ENCODE data around the gene RPAIN. TPM values are rescaled to one million over a fixed set of nuclear protein-coding genes. Genes with fewer than 3 reads are reported as not detected.

RPAIN gene
- total and polyA plus RNA-seq, 2 experiments from 2014 or later, result 15.7 to 21.4 TPM

DNA sequence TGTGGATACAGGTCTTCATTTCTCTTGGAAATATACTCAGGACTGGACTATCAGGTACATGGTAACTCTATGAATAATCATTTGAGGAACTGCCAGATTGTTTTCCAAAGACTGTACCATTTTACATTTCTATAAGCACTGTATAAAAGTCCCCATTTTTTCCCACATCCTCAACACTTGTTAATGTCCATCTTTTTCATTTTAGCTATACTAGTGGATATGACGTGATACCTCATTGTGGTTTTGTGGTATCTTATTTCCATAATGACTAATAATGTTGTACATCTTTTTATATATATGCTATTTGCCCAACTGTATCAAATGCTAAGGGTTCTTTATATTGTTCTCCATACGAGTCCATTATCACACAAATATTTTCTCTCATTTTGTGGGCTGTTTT, 23.4 kb upstream of the RPAIN start:
- TF ChIP-seq EZH2 (IDR thresholded peaks at IDR 0.05; ENCODE audit: insufficient read depth, poor library complexity, severe bottlenecking), result no peak
- no peak for TF ChIP-seq EZH2phosphoT487 (IDR thresholded peaks at IDR 0.05; ENCODE audit: insufficient read depth, low read depth)

GRCh38 chr17:5399767-5400166, 20.2 kb upstream of the RPAIN start:
- Histone ChIP-seq H3K4me2 (ENCODE audit: unreplicated experiment) (no peak overlapping the region), H3K79me2 (ENCODE audit: insufficient read depth) (no peaks in the 10 kb centered on the region), H3K9me2 (ENCODE audit: insufficient read depth) (no peaks in the 10 kb centered on the region), H3K27me3 (replicated peaks; ENCODE audit: insufficient read depth) (no peaks in the 10 kb centered on the region), H3F3A (ENCODE audit: insufficient read depth) (no peaks in the 10 kb centered on the region), H3K36me3 (ENCODE audit: low read depth) (peaks cover 48% of the 10 kb centered on the region), H3K4me3 (no peak overlapping the region), H2AFZ (no peak overlapping the region), H3K4me1 (ENCODE audit: insufficient read depth) (no peaks in the 10 kb centered on the region), H3K9me3 (ENCODE audit: low read depth) (no peaks in the 10 kb centered on the region), H3K27ac (no peak overlapping the region), H4K20me1 (ENCODE audit: insufficient read depth) (no peaks in the 10 kb centered on the region), H3K9ac (no peak overlapping the region)
- 90 to 93% methylated on average over 6 of the region's 6 CpGs for WGBS, 2 experiments (ENCODE audit: low coverage in 1 of 2, low lambda C conversion rate in 2 of 2, missing lambda C conversion rate in 2 of 2)
- TF ChIP-seq EZH2phosphoT487 (IDR thresholded peaks at IDR 0.05; ENCODE audit: insufficient read depth, low read depth) (no peak), EZH2 (IDR thresholded peaks at IDR 0.05; ENCODE audit: insufficient read depth, poor library complexity, severe bottlenecking) (no peak)
- DNase-seq, result no peak
- in situ Hi-C loops (cut with MboI), result no loop called here

More for the DNA sequence above, 23.4 kb upstream of the RPAIN start:
- Histone ChIP-seq H3K27ac (no peak overlapping the region), H3K9me2 (ENCODE audit: insufficient read depth) (no peaks in the 10 kb centered on the region), H3K9ac (no peak overlapping the region), H3F3A (ENCODE audit: insufficient read depth) (no peaks in the 10 kb centered on the region), H3K4me2 (ENCODE audit: unreplicated experiment) (no peak overlapping the region), H3K36me3 (ENCODE audit: low read depth) (peaks cover 51% of the 10 kb centered on the region), H2AFZ (no peak overlapping the region), H3K4me1 (ENCODE audit: insufficient read depth) (no peaks in the 10 kb centered on the region), H3K4me3 (no peak overlapping the region), H3K27me3 (replicated peaks; ENCODE audit: insufficient read depth) (no peaks in the 10 kb centered on the region), H4K20me1 (ENCODE audit: insufficient read depth) (no peaks in the 10 kb centered on the region), H3K9me3 (ENCODE audit: low read depth) (no peaks in the 10 kb centered on the region), H3K79me2 (ENCODE audit: insufficient read depth) (no peaks in the 10 kb centered on the region)
- in situ Hi-C loops (cut with MboI), result no loop called here
- no peak for DNase-seq
- WGBS, 2 experiments (ENCODE audit: low coverage in 1 of 2, low lambda C conversion rate in 2 of 2, missing lambda C conversion rate in 2 of 2), result 95 to 97% methylated on average over 2 of the region's 2 CpGs

- H3K27me3 ChIP-seq (replicated peaks; ENCODE audit: insufficient read depth), result no peaks in the 10 kb centered on the region
- no peak overlapping the region for H2AFZ ChIP-seq
- H3K4me2 ChIP-seq (ENCODE audit: unreplicated experiment), result no peak overlapping the region
- H3K36me3 ChIP-seq (ENCODE audit: low read depth), result peaks cover 59% of the 10 kb centered on the region
- peaks cover 20% of the 10 kb centered on the region for H3K79me2 ChIP-seq (ENCODE audit: insufficient read depth)
- in situ Hi-C loops (cut with MboI), result no loop called here
- no peaks in the 10 kb centered on the region for H3K4me1 ChIP-seq (ENCODE audit: insufficient read depth)
- no peak for DNase-seq
- H3F3A ChIP-seq (ENCODE audit: insufficient read depth), result no peaks in the 10 kb centered on the region
- no peaks in the 10 kb centered on the region for H3K9me2 ChIP-seq (ENCODE audit: insufficient read depth)
- no peak overlapping the region for H3K9ac ChIP-seq
- H3K9me3 ChIP-seq (ENCODE audit: low read depth), result no peaks in the 10 kb centered on the region
- WGBS, 2 experiments (ENCODE audit: low coverage in 1 of 2, low lambda C conversion rate in 2 of 2, missing lambda C conversion rate in 2 of 2), result 97 to 99% methylated on average over 4 of the region's 4 CpGs
- no peaks in the 10 kb centered on the region for H4K20me1 ChIP-seq (ENCODE audit: insufficient read depth)
- TF ChIP-seq EZH2 (IDR thresholded peaks at IDR 0.05; ENCODE audit: insufficient read depth, poor library complexity, severe bottlenecking) (no peak), EZH2phosphoT487 (IDR thresholded peaks at IDR 0.05; ENCODE audit: insufficient read depth, low read depth) (no peak)
- no peak overlapping the region for H3K4me3 ChIP-seq
- no peak overlapping the region for H3K27ac ChIP-seq
Observed at GRCh38 chr17:5405400-5405799, 14.6 kb upstream of the RPAIN start.

GRCh38 chr17:5408186-5408585, 11.8 kb upstream of the RPAIN start:
- Histone ChIP-seq H2AFZ (no peak overlapping the region), H3F3A (ENCODE audit: insufficient read depth) (peaks cover 5% of the 10 kb centered on the region), H3K9ac (no peak overlapping the region), H3K79me2 (ENCODE audit: insufficient read depth) (peaks cover 47% of the 10 kb centered on the region), H3K9me3 (ENCODE audit: low read depth) (no peaks in the 10 kb centered on the region), H3K4me2 (ENCODE audit: unreplicated experiment) (no peak overlapping the region), H3K4me3 (no peak overlapping the region), H3K4me1 (ENCODE audit: insufficient read depth) (peaks cover 7% of the 10 kb centered on the region), H3K27ac (no peak overlapping the region), H4K20me1 (ENCODE audit: insufficient read depth) (no peaks in the 10 kb centered on the region), H3K27me3 (replicated peaks; ENCODE audit: insufficient read depth) (no peaks in the 10 kb centered on the region), H3K9me2 (ENCODE audit: insufficient read depth) (no peaks in the 10 kb centered on the region), H3K36me3 (ENCODE audit: low read depth) (peaks cover 82% of the 10 kb centered on the region)
- no peak for TF ChIP-seq EZH2 (IDR thresholded peaks at IDR 0.05; ENCODE audit: insufficient read depth, poor library complexity, severe bottlenecking)
- no peak for TF ChIP-seq EZH2phosphoT487 (IDR thresholded peaks at IDR 0.05; ENCODE audit: insufficient read depth, low read depth)
- 87 to 88% methylated on average over 5 of the region's 5 CpGs for WGBS, 2 experiments (ENCODE audit: low coverage in 1 of 2, low lambda C conversion rate in 2 of 2, missing lambda C conversion rate in 2 of 2)
- in situ Hi-C loops (cut with MboI), result no loop called here
- DNase-seq, result no peak
